IMR-90 (cell line): ENCODE results near the gene HLX.

ENCODE experiments used
- BHLHE40 ChIP-seq: fragments of 150-350 bp; IDR thresholded peaks from 2 replicates; pipeline ENCODE4 v1.6.1; 2016; ENCODE audit warnings: mild to moderate bottlenecking, low read depth, low read length
- CEBPB ChIP-seq: IDR thresholded peaks from 2 replicates; pipeline ENCODE4 v1.6.1; 2012; ENCODE audit warnings: low read depth, low read length, improper control_type of control experiment
- CTCF ChIP-seq: conservative IDR thresholded peaks from 2 replicates; pipeline ENCODE4 v1.5.1; 2012; ENCODE audit warnings: mild to moderate bottlenecking, low read depth, low read length, improper control_type of control experiment
- MAZ ChIP-seq: IDR thresholded peaks from 2 replicates; pipeline ENCODE4 v1.6.1; 2012; ENCODE audit warnings: low read depth, mild to moderate bottlenecking, low read length, improper control_type of control experiment, moderate library complexity, borderline replicate concordance
- POLR2A ChIP-seq: IDR thresholded peaks from 2 replicates; pipeline ENCODE4 v1.6.1; 2012; ENCODE audit warnings: mild to moderate bottlenecking, low read depth, low read length
- RAD21 ChIP-seq: IDR thresholded peaks from 2 replicates; pipeline ENCODE4 v1.6.1; 2012; ENCODE audit warnings: low read length, improper control_type of control experiment
- RCOR1 ChIP-seq: IDR thresholded peaks from 2 replicates; pipeline ENCODE4 v1.6.1; 2012; ENCODE audit warnings: mild to moderate bottlenecking, low read length, improper control_type of control experiment; ENCODE audit not compliant: insufficient replicate concordance
- RFX5 ChIP-seq: IDR thresholded peaks from 2 replicates; pipeline ENCODE4 v1.8.0; 2012; ENCODE audit warnings: low read depth, mild to moderate bottlenecking, low read length, moderate library complexity
- SMC3 ChIP-seq: fragments of 150-350 bp; IDR thresholded peaks from 2 replicates; pipeline ENCODE4 v1.6.1; 2016; ENCODE audit warnings: low read depth, mild to moderate bottlenecking, antibody characterized with exemption, low read length, moderate library complexity

- TF ChIP-seq BHLHE40 (no peak), POLR2A (no peak), CTCF (no peak), RCOR1 (no peak), CEBPB (no peak), RFX5 (no peak), SMC3 (no peak), MAZ (no peak), RAD21 (no peak)
These were observed 14.4 kb downstream of the HLX start for GRCh38 chr1:220893701-220894024.
